HepG2 (cell line): Measurements from ENCODE around the gene TMTC2. TPM values are rescaled to one million over a fixed set of nuclear protein-coding genes. Genes with fewer than 3 reads are reported as not detected.

Source experiments
- ATAC-seq: fragments of 200-7000 bp; cut with Tn5 transposase; 3 replicates; pipeline ENCODE4 v1.9.1; 2020; ENCODE audit warnings: mild to moderate bottlenecking, moderate library complexity
- BruUV-seq: library from RNA; stranded (reverse); fragments of 400-500 nt; replicated peaks from 2 replicates; lab custom pipeline; 2021; lab: Mats Ljungman, UMichigan
- CTCF ChIA-PET: fragments of 300-600 bp; formaldehyde crosslinking; extraction: SDS; loops from one replicate; lab custom pipeline; 2021; ENCODE audit warnings: low total read pairs, inconsistent platforms, low intra/inter-chr PET ratio; lab: Yijun Ruan, JAX
- POLR2A ChIA-PET: fragments of 350-600 bp; sonication (Branson Sonifier 250); formaldehyde crosslinking; loops from one replicate; lab custom pipeline; 2020; ENCODE audit warnings: antibody characterized with exemption, inconsistent platforms; lab: Yijun Ruan, JAX
- DNase-seq: peaks from one replicate; pipeline ENCODE4 v3.0.0-alpha.2; 2015; ENCODE audit warnings: low spot score
- FAIRE-seq: peaks from 3 replicates; lab custom pipeline; 2011; peaks lifted over from hg19 to GRCh38; lab: Jason Lieb, UNC
- H2AFZ ChIP-seq: one replicate; pipeline ENCODE4 v1.6.1; 2011; ENCODE audit warnings: low read length, inconsistent platforms
- H3K27ac ChIP-seq: fragments of 300-600 bp; 3 replicates; pipeline ENCODE4 v1.8.0; 2011; ENCODE audit warnings: mixed run types, mild to moderate bottlenecking, mixed read lengths, low read length, inconsistent platforms; ENCODE audit not compliant: insufficient read depth; ENCODE audit errors: extremely low read length
- H3K27me3 ChIP-seq, 2 experiments: fragments of 200-600 bp in 1 of 2; 2 replicates in 1 of 2; 3 replicates in 1 of 2; pipeline versions ENCODE4 v1.6.0 to v1.8.0; 2011; ENCODE audit warnings: low read length in 2 of 2, mild to moderate bottlenecking in 2 of 2, moderate library complexity in 2 of 2, inconsistent platforms in 1 of 2; ENCODE audit not compliant: insufficient read depth in 2 of 2, control insufficient read depth in 1 of 2
- H3K36me3 ChIP-seq, 2 experiments: fragments of 200-600 bp in 1 of 2; replicated peaks in 1 of 2; 2 replicates in 1 of 2; 3 replicates in 1 of 2; pipeline versions ENCODE4 v1.5.1 to v1.8.0; 2011; ENCODE audit warnings: low read length in 2 of 2, inconsistent platforms in 1 of 2; ENCODE audit not compliant: insufficient read depth in 2 of 2, control insufficient read depth in 1 of 2
- H3K4me1 ChIP-seq: 2 replicates; pipeline ENCODE4 v1.5.1; 2012; ENCODE audit warnings: low read length, inconsistent platforms; ENCODE audit not compliant: insufficient read depth
- H3K4me2 ChIP-seq: 2 replicates; pipeline ENCODE4 v1.6.0; 2011; ENCODE audit warnings: low read depth, low read length, inconsistent platforms
- H3K4me3 ChIP-seq, 3 experiments: fragments of 200-600 bp in 1 of 3; sonication (generic), shearing (Covaris generic) in 1 of 3; replicated peaks in 1 of 3; 2 replicates each; pipeline ENCODE4 v1.5.1; 2011 to 2016; ENCODE audit warnings: low read length in 3 of 3, inconsistent platforms in 2 of 3, low read depth in 2 of 3, mild to moderate bottlenecking in 2 of 3, control low read depth in 1 of 3, mixed read lengths in 1 of 3; ENCODE audit not compliant: insufficient read depth in 1 of 3
- H3K79me2 ChIP-seq: one replicate; pipeline ENCODE4 v1.6.1; 2011; ENCODE audit warnings: low read length, inconsistent platforms; ENCODE audit not compliant: insufficient read depth
- H3K9ac ChIP-seq: 2 replicates; pipeline ENCODE4 v1.6.0; 2011; ENCODE audit warnings: mild to moderate bottlenecking, low read depth, low read length, inconsistent platforms; ENCODE audit not compliant: insufficient read depth
- H3K9me3 ChIP-seq: 2 replicates; pipeline ENCODE4 v1.5.1; 2012; ENCODE audit warnings: mild to moderate bottlenecking, low read length
- H4K20me1 ChIP-seq: 2 replicates; pipeline ENCODE4 v1.6.0; 2011; ENCODE audit warnings: inconsistent platforms, mild to moderate bottlenecking, low read length, moderate library complexity; ENCODE audit not compliant: insufficient read depth
- MAFG ChIP-seq: sonication (generic); formaldehyde crosslinking; IDR thresholded peaks from 2 replicates; pipeline ENCODE4 v1.5.1; 2020; ENCODE audit warnings: mild to moderate bottlenecking, missing genetic modification reagents
- RNF219 ChIP-seq: sonication (generic); formaldehyde crosslinking; IDR thresholded peaks from 2 replicates; pipeline ENCODE4 v1.5.0; 2020; ENCODE audit warnings: mild to moderate bottlenecking, missing genetic modification reagents
- ZNF496 ChIP-seq: sonication (generic); formaldehyde crosslinking; IDR thresholded peaks from 2 replicates; pipeline ENCODE4 v1.8.1; 2023; ENCODE audit warnings: mild to moderate bottlenecking, moderate library complexity, missing genetic modification reagents; ENCODE audit not compliant: insufficient replicate concordance
- ZNF839 ChIP-seq: sonication (generic); formaldehyde crosslinking; IDR thresholded peaks from 2 replicates; pipeline ENCODE4 v1.4.0; 2020; ENCODE audit warnings: missing genetic modification reagents, mild to moderate bottlenecking, borderline replicate concordance
- WGBS: methylation state at CpG from one replicate; pipeline ENCODE4 v1.1.6; 2017; ENCODE audit warnings: low lambda C conversion rate; 5-methylcytosine and 5-hydroxymethylcytosine counted together
- in situ Hi-C: cut with HindIII; loops from 2 replicates; pipeline ENCODE4 v1.10.0; 2017; ENCODE audit warnings: low pct_unique_long_range_greater_than_20kb; ENCODE audit not compliant: extremely low pct_ligation_motif_present
- intact Hi-C: fragments of 100-400 bp; cut with micrococcal nuclease; formaldehyde crosslinking; loops from one replicate; pipeline ENCODE4 v1.10.0; 2022; ENCODE audit not compliant: unreplicated experiment
- polyA plus RNA-seq, 8 experiments: library from polyadenylated mRNA; depleted of rRNA in 3 of 8; stranded (reverse) in 7 of 8; unstranded in 1 of 8; fragments of >200 nt; fragmentation: Illumina TruSeq in 4 of 8; extraction: Trizol in 4 of 8; gene quantifications; 2 replicates each; pipeline versions ENCODE4 v1.2.1 to v1.2.3, GENCODE V29; 2011 to 2016; ENCODE audit warnings: low read depth in 4 of 8, missing spikeins in 1 of 8, mixed read lengths in 1 of 8; ENCODE audit not compliant: insufficient read depth in 1 of 8
- total RNA-seq, 5 experiments: library from RNA; depleted of rRNA; stranded (reverse); fragments of >200 nt; fragmentation: Illumina TruSeq; extraction: Trizol; gene quantifications; 2 replicates each; pipeline ENCODE4 v1.2.3, GENCODE V29; 2016; ENCODE audit warnings: low read depth in 1 of 5
- TF ChIP-seq, protein P1 (sequence below): sonication (generic); formaldehyde crosslinking; IDR thresholded peaks from 2 replicates; pipeline ENCODE4 v1.8.0; 2022; ENCODE audit warnings: mild to moderate bottlenecking, missing genetic modification reagents; ENCODE audit not compliant: insufficient replicate concordance

The TMTC2 gene
- total and polyA plus RNA-seq, 2 of the 13 experiments (the other 11 are each of a cell fraction or from before 2014, with no cell fraction given): 0.55 to 0.63 TPM

DNA sequence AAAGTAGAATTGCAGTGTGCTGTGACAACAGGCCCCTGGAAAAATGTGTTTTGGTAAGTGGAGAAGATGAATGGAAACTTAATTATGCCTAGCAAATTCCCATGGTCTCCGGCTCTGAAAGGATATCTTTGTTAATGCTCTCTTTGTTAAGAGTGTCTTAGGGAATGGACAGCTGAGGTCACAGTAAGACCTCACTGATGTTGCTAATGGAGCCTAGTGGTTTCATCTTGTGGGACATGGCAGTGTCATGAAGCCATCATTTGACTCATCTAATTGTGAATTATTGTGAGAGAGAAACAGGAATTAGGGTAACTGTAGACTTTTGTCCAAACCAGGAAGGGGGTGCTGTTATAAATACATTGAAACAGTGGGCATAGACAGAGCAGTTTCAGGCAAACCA, 330.3 kb downstream of the TMTC2 start:
- Histone ChIP-seq H3K27ac (no peak overlapping the region), H3K79me2 (no peaks in the 10 kb centered on the region), H2AFZ (no peak overlapping the region), H3K4me2 (no peak overlapping the region), H3K36me3 (no peaks in the 10 kb centered on the region), H3K27me3 (no peaks in the 10 kb centered on the region), H4K20me1 (no peaks in the 10 kb centered on the region), H3K9me3 (no peaks in the 10 kb centered on the region), H3K9ac (no peak overlapping the region), H3K4me3 (no peak overlapping the region), H3K4me1 (no peaks in the 10 kb centered on the region)
- POLR2A ChIA-PET: no interaction called here
- no TSS peak for BruUV-seq
- ATAC-seq (no peak), DNase-seq (no peak), FAIRE-seq (no peak)
- CTCF ChIA-PET: no interaction called here
- 0% methylated on average over 1 of the region's 1 CpG for WGBS
- intact Hi-C loops (no loop called here), in situ Hi-C loops (no loop called here)
- TF ChIP-seq, protein P1, sequence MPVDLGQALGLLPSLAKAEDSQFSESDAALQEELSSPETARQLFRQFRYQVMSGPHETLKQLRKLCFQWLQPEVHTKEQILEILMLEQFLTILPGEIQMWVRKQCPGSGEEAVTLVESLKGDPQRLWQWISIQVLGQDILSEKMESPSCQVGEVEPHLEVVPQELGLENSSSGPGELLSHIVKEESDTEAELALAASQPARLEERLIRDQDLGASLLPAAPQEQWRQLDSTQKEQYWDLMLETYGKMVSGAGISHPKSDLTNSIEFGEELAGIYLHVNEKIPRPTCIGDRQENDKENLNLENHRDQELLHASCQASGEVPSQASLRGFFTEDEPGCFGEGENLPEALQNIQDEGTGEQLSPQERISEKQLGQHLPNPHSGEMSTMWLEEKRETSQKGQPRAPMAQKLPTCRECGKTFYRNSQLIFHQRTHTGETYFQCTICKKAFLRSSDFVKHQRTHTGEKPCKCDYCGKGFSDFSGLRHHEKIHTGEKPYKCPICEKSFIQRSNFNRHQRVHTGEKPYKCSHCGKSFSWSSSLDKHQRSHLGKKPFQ (CRISPR knock-in tag): no peak
- TF ChIP-seq MAFG (CRISPR knock-in tag) (no peak), ZNF839 (CRISPR knock-in tag) (no peak), RNF219 (CRISPR knock-in tag) (no peak), ZNF496 (CRISPR knock-in tag) (no peak)
